ENCODE results near the gene RPS6KA6. TPM values are rescaled to one million over a fixed set of nuclear protein-coding genes. Genes with fewer than 3 reads are reported as not detected.

Gene RPS6KA6
- total RNA-seq, 3 donors from 2014 or later (not counting 1 experiment from before 2014, with no cell fraction given), result not detected

- no peak overlapping the region for H3K27ac Mint-ChIP-seq
- Histone ChIP-seq H3K4me3 (ENCODE audit: low read length) (no peak overlapping the region), H3K27me3 (ENCODE audit: control insufficient read depth, insufficient read depth, low read length) (no peaks in the 10 kb centered on the region), H3K9me3 (ENCODE audit: control insufficient read depth, insufficient read depth, low read length) (no peaks in the 10 kb centered on the region), H3K36me3 (ENCODE audit: control insufficient read depth, insufficient read depth, low read length) (no peaks in the 10 kb centered on the region), H3K27ac (ENCODE audit: low read length) (no peak overlapping the region), H3K4me1 (ENCODE audit: control insufficient read depth, insufficient read depth, low read length) (no peaks in the 10 kb centered on the region)
- ATAC-seq (no peak), DNase-seq (no peak)
- no peaks in the 10 kb centered on the region for H3K36me3 Mint-ChIP-seq
- no peaks in the 10 kb centered on the region for H3K27me3 Mint-ChIP-seq (ENCODE audit: low read depth in 2 of 2)
- no peaks in the 10 kb centered on the region for H3K4me1 Mint-ChIP-seq
- peaks cover 3 to 4% of the 10 kb centered on the region in 2 donors for H3K9me3 Mint-ChIP-seq
- intact Hi-C loops (cut with micrococcal nuclease), result no loop called here
- TF ChIP-seq CTCF (IDR thresholded peaks at IDR 0.05), result no peak
- no peak overlapping the region for H3K4me3 Mint-ChIP-seq
- WGBS (ENCODE audit: insufficient coverage), result 50% methylated on average over 1 of the region's 1 CpG
These were observed 31.6 kb upstream of the RPS6KA6 start for GRCh38 chrX:84219551-84219950.

- DNase-seq (no peak), ATAC-seq (no peak)
- WGBS (ENCODE audit: insufficient coverage), result no CpG with 5 or more reads among the region's 1 CpG
- Mint-ChIP-seq H3K9me3 (peaks cover 3 to 4% of the 10 kb centered on the region in 2 donors), H3K27ac (no peak overlapping the region), H3K4me3 (no peak overlapping the region), H3K36me3 (no peaks in the 10 kb centered on the region), H3K4me1 (no peaks in the 10 kb centered on the region), H3K27me3 (ENCODE audit: low read depth in 2 of 2) (no peaks in the 10 kb centered on the region)
- no peaks in the 10 kb centered on the region for H3K36me3 ChIP-seq (ENCODE audit: control insufficient read depth, insufficient read depth, low read length)
- no peaks in the 10 kb centered on the region for H3K9me3 ChIP-seq (ENCODE audit: control insufficient read depth, insufficient read depth, low read length)
- intact Hi-C loops (cut with micrococcal nuclease), result no loop called here
- TF ChIP-seq CTCF (IDR thresholded peaks at IDR 0.05), result no peak
- H3K4me1 ChIP-seq (ENCODE audit: control insufficient read depth, insufficient read depth, low read length), result no peaks in the 10 kb centered on the region
- H3K27ac ChIP-seq (ENCODE audit: low read length), result no peak overlapping the region
- no peaks in the 10 kb centered on the region for H3K27me3 ChIP-seq (ENCODE audit: control insufficient read depth, insufficient read depth, low read length)
- no peak overlapping the region for H3K4me3 ChIP-seq (ENCODE audit: low read length)
These were observed 30.7 kb upstream of the RPS6KA6 start for GRCh38 chrX:84218726-84219125.

GRCh38 chrX:84216881-84217280, 28.9 kb upstream of the RPS6KA6 start:
- Mint-ChIP-seq H3K4me1 (no peaks in the 10 kb centered on the region), H3K9me3 (peaks cover 2 to 3% of the 10 kb centered on the region in 2 donors), H3K27ac (no peak overlapping the region), H3K4me3 (no peak overlapping the region), H3K36me3 (no peaks in the 10 kb centered on the region), H3K27me3 (ENCODE audit: low read depth in 2 of 2) (no peaks in the 10 kb centered on the region)
- no peaks in the 10 kb centered on the region for H3K4me1 ChIP-seq (ENCODE audit: control insufficient read depth, insufficient read depth, low read length)
- WGBS (ENCODE audit: insufficient coverage), result 0% methylated on average over 1 of the region's 2 CpGs
- no peak for TF ChIP-seq CTCF (IDR thresholded peaks at IDR 0.05)
- no peak overlapping the region for H3K27ac ChIP-seq (ENCODE audit: low read length)
- no peaks in the 10 kb centered on the region for H3K9me3 ChIP-seq (ENCODE audit: control insufficient read depth, insufficient read depth, low read length)
- intact Hi-C loops (cut with micrococcal nuclease), result no loop called here
- no peak for ATAC-seq
- H3K4me3 ChIP-seq (ENCODE audit: low read length), result no peak overlapping the region
- DNase-seq, result no peak
- no peaks in the 10 kb centered on the region for H3K27me3 ChIP-seq (ENCODE audit: control insufficient read depth, insufficient read depth, low read length)
- H3K36me3 ChIP-seq (ENCODE audit: control insufficient read depth, insufficient read depth, low read length), result no peaks in the 10 kb centered on the region

GRCh38 chrX:84216406-84216805, 28.4 kb upstream of the RPS6KA6 start:
- ATAC-seq (no peak), DNase-seq (no peak)
- Histone ChIP-seq H3K9me3 (ENCODE audit: control insufficient read depth, insufficient read depth, low read length) (no peaks in the 10 kb centered on the region), H3K27me3 (ENCODE audit: control insufficient read depth, insufficient read depth, low read length) (no peaks in the 10 kb centered on the region), H3K4me3 (ENCODE audit: low read length) (no peak overlapping the region), H3K36me3 (ENCODE audit: control insufficient read depth, insufficient read depth, low read length) (no peaks in the 10 kb centered on the region), H3K27ac (ENCODE audit: low read length) (no peak overlapping the region), H3K4me1 (ENCODE audit: control insufficient read depth, insufficient read depth, low read length) (no peaks in the 10 kb centered on the region)
- Mint-ChIP-seq H3K4me3 (no peak overlapping the region), H3K9me3 (peaks cover 0 to 3% of the 10 kb centered on the region in 2 donors), H3K36me3 (no peaks in the 10 kb centered on the region), H3K27ac (no peak overlapping the region), H3K27me3 (ENCODE audit: low read depth in 2 of 2) (no peaks in the 10 kb centered on the region), H3K4me1 (no peaks in the 10 kb centered on the region)
- no peak for TF ChIP-seq CTCF (IDR thresholded peaks at IDR 0.05)
- WGBS (ENCODE audit: insufficient coverage), result 93% methylated on average over 2 of the region's 5 CpGs
- intact Hi-C loops (cut with micrococcal nuclease), result no loop called here

All from natural killer cell (primary cell).